HEK293 (cell line): ENCODE results near the gene EFCAB6.
A peak's percentile ranks its signal among the peaks of the same experiment; 100 is the strongest.

Source experiments
- CTCF ChIA-PET: fragments of 350-600 bp; formaldehyde crosslinking; extraction: SDS; loops from one replicate; lab custom pipeline; 2021; ENCODE audit warnings: antibody characterized with exemption; lab: Yijun Ruan, JAX
- POLR2A ChIA-PET: fragments of 300-600 bp; formaldehyde crosslinking; extraction: SDS; loops from one replicate; lab custom pipeline; 2020; ENCODE audit warnings: antibody characterized with exemption, inconsistent platforms; lab: Yijun Ruan, JAX
- H3K27ac ChIP-seq: fragments of 200-500 bp; sonication (Bioruptor generic); 2 replicates; pipeline ENCODE4 v1.5.1; 2014; ENCODE audit warnings: low read depth, low read length, control low read depth, inconsistent platforms; ENCODE audit errors: extremely low read depth
- H3K36me3 ChIP-seq, 2 experiments: fragments of 200-500 bp in 1 of 2; sonication (Bioruptor generic) in 1 of 2; 1 replicate in 1 of 2; 2 replicates in 1 of 2; pipeline ENCODE4 v1.5.1; 2014 to 2017; ENCODE audit warnings: inconsistent platforms in 2 of 2, low read length in 2 of 2; ENCODE audit not compliant: control insufficient read depth in 2 of 2, insufficient read depth in 1 of 2
- H3K4me1 ChIP-seq: fragments of 200-500 bp; sonication (Bioruptor generic); 2 replicates; pipeline ENCODE4 v1.5.1; 2014; ENCODE audit warnings: mild to moderate bottlenecking, low read length, inconsistent platforms; ENCODE audit not compliant: control insufficient read depth, insufficient read depth
- H3K4me3 ChIP-seq: 2 replicates; pipeline ENCODE4 v1.5.1; 2011; ENCODE audit warnings: low read depth, mild to moderate bottlenecking, control low read depth, low read length, moderate library complexity
- H3K9me3 ChIP-seq: fragments of 200-500 bp; sonication (Bioruptor generic); 2 replicates; pipeline ENCODE4 v1.5.1; 2014; ENCODE audit warnings: low read depth, low read length, inconsistent platforms; ENCODE audit not compliant: control insufficient read depth, insufficient read depth
- ATF2 ChIP-seq: fragments of 450-650 bp; formaldehyde crosslinking; IDR thresholded peaks from 2 replicates; pipeline ENCODE4 v1.5.1; 2016; ENCODE audit warnings: missing biosample characterization, missing genetic modification characterization, low read depth
- KLF16 ChIP-seq: fragments of 450-650 bp; formaldehyde crosslinking; IDR thresholded peaks from 2 replicates; pipeline ENCODE4 v1.5.1; 2017; ENCODE audit warnings: missing biosample characterization, missing genetic modification characterization
- KLF17 ChIP-seq: fragments of 450-650 bp; formaldehyde crosslinking; IDR thresholded peaks from 2 replicates; pipeline ENCODE4 v1.5.1; 2016; ENCODE audit warnings: missing biosample characterization, missing genetic modification characterization
- KLF9 ChIP-seq: fragments of 450-650 bp; formaldehyde crosslinking; IDR thresholded peaks from 2 replicates; pipeline ENCODE4 v1.5.1; 2016; ENCODE audit warnings: missing biosample characterization, missing genetic modification characterization, low read depth
- PBX3 ChIP-seq: sonication (generic); formaldehyde crosslinking; IDR thresholded peaks from 2 replicates; pipeline ENCODE4 v1.8.1; 2022; ENCODE audit warnings: mild to moderate bottlenecking, moderate library complexity, missing genetic modification reagents
- SP7 ChIP-seq: fragments of 450-650 bp; formaldehyde crosslinking; IDR thresholded peaks from 2 replicates; pipeline ENCODE4 v1.5.1; 2016; ENCODE audit warnings: missing biosample characterization, missing genetic modification characterization
- ZBTB11 ChIP-seq: fragments of 450-650 bp; formaldehyde crosslinking; conservative IDR thresholded peaks from 2 replicates; pipeline ENCODE4 v1.5.1; 2016; ENCODE audit warnings: low read depth, missing biosample characterization, missing genetic modification characterization
- ZBTB8A ChIP-seq: fragments of 450-650 bp; formaldehyde crosslinking; IDR thresholded peaks from 2 replicates; pipeline ENCODE4 v1.5.1; 2016; ENCODE audit warnings: missing biosample characterization, missing genetic modification characterization
- ZFHX2 ChIP-seq: fragments of 450-650 bp; formaldehyde crosslinking; conservative IDR thresholded peaks from 2 replicates; pipeline ENCODE4 v1.5.1; 2016; ENCODE audit warnings: missing biosample characterization, missing genetic modification characterization
- ZNF132 ChIP-seq: fragments of 450-650 bp; formaldehyde crosslinking; IDR thresholded peaks from 2 replicates; pipeline ENCODE4 v1.5.1; 2017; ENCODE audit warnings: missing biosample characterization, missing genetic modification characterization, borderline replicate concordance
- ZNF18 ChIP-seq: fragments of 450-650 bp; formaldehyde crosslinking; IDR thresholded peaks from 2 replicates; pipeline ENCODE4 v1.5.1; 2016; ENCODE audit warnings: missing biosample characterization, missing genetic modification characterization
- ZNF239 ChIP-seq: fragments of 450-650 bp; formaldehyde crosslinking; IDR thresholded peaks from 2 replicates; pipeline ENCODE4 v1.5.1; 2016; ENCODE audit warnings: missing biosample characterization, missing genetic modification characterization
- ZNF26 ChIP-seq: fragments of 450-650 bp; formaldehyde crosslinking; IDR thresholded peaks from 2 replicates; pipeline ENCODE4 v1.5.1; 2016; ENCODE audit warnings: missing biosample characterization, missing genetic modification characterization
- ZNF398 ChIP-seq: fragments of 450-650 bp; formaldehyde crosslinking; IDR thresholded peaks from 2 replicates; pipeline ENCODE4 v1.5.1; 2017; ENCODE audit warnings: missing biosample characterization, missing genetic modification characterization
- ZNF629 ChIP-seq: fragments of 450-650 bp; formaldehyde crosslinking; IDR thresholded peaks from 2 replicates; pipeline ENCODE4 v1.5.1; 2017; ENCODE audit warnings: missing biosample characterization, missing genetic modification characterization
- ZNF670 ChIP-seq: fragments of 450-650 bp; formaldehyde crosslinking; IDR thresholded peaks from 2 replicates; pipeline ENCODE4 v1.5.1; 2016; ENCODE audit warnings: missing biosample characterization, missing genetic modification characterization, low read depth
- ZNF768 ChIP-seq: fragments of 450-650 bp; formaldehyde crosslinking; IDR thresholded peaks from 2 replicates; pipeline ENCODE4 v1.5.1; 2018; ENCODE audit warnings: missing biosample characterization, mild to moderate bottlenecking, missing genetic modification characterization
- ZSCAN18 ChIP-seq: fragments of 450-650 bp; formaldehyde crosslinking; IDR thresholded peaks from 2 replicates; pipeline ENCODE4 v1.5.1; 2016; ENCODE audit warnings: missing biosample characterization, missing genetic modification characterization
- ZSCAN5A ChIP-seq: fragments of 450-650 bp; formaldehyde crosslinking; IDR thresholded peaks from 2 replicates; pipeline ENCODE4 v1.5.1; 2016; ENCODE audit warnings: missing biosample characterization, missing genetic modification characterization

The EFCAB6 gene

GRCh38 chr22:43812149-43812842 lies at the start of gene EFCAB6 (continued):
- TF ChIP-seq ZNF18 (tag by site-specific recombination) (no peak), ZNF670 (tag by site-specific recombination) (no peak), ZFHX2 (peak; percentile 45)
- TF ChIP-seq, all 188 proteins: peak for 41

- ChIA-PET POLR2A (interaction anchor here (1.0 kb wide), 1 partner anchor 9 kb away, joined by 3 read pairs; no protein-coding TSS in a partner anchor), CTCF (interaction anchor here (2.5 kb wide), 1 partner anchor 22 kb away, joined by 13 read pairs; no protein-coding TSS in a partner anchor)
- H3K27ac ChIP-seq: no peak overlapping the region
- no peaks in the 10 kb centered on the region for H3K4me1 ChIP-seq
- peak overlapping the region; percentile 52 for H3K4me3 ChIP-seq
- no peaks in the 10 kb centered on the region; the same call in 1 of the 2 replicates for H3K9me3 ChIP-seq
- peaks cover 0 to 9% of the 10 kb centered on the region in 2 experiments; a peak in 1 of 3 replicates for H3K36me3 ChIP-seq
- TF ChIP-seq KLF17 (tag by site-specific recombination) (peak; percentile 41; the same call in 1 of the 2 replicates), ZNF768 (tag by site-specific recombination) (peak; percentile 98), PBX3 (CRISPR knock-in tag) (no peak), ATF2 (no peak; the same call in 1 of the 2 replicates), ZNF629 (tag by site-specific recombination) (peak; percentile 66), ZBTB8A (0 out of 2 replicates have a peak, but pooled peaks have one; percentile 0), ZSCAN18 (tag by site-specific recombination) (no peak), ZNF398 (no peak), KLF9 (no peak), ZNF132 (tag by site-specific recombination) (no peak), ZBTB11 (tag by site-specific recombination) (no peak), ZNF239 (tag by site-specific recombination) (no peak), SP7 (tag by site-specific recombination) (0 out of 2 replicates have a peak, but pooled peaks have one; percentile 18), ZSCAN5A (tag by site-specific recombination) (no peak), ZNF26 (no peak), KLF16 (tag by site-specific recombination) (no peak)
Observed at GRCh38 chr22:43861529-43861928, 49.4 kb upstream of the EFCAB6 start.
